Lower leg skin (tissue), 3 donors: Measurements from ENCODE around the gene KRTAP10-10.

Experiments
- POLR2A ChIP-seq, 2 donors: fragments of 450-650 bp; IDR thresholded peaks; one replicate each; pipeline ENCODE4 v1.6.1; 2016 to 2017; ENCODE audit warnings: antibody characterized with exemption in 2 of 2, mild to moderate bottlenecking in 1 of 2, moderate library complexity in 1 of 2
- TF ChIP-seq, protein P1 (sequence below), 3 donors: fragments of 450-650 bp; IDR thresholded peaks; one replicate each; pipeline ENCODE4 v1.5.1; 2016; ENCODE audit warnings: antibody characterized with exemption in 3 of 3, mild to moderate bottlenecking in 3 of 3, moderate library complexity in 2 of 3

DNA sequence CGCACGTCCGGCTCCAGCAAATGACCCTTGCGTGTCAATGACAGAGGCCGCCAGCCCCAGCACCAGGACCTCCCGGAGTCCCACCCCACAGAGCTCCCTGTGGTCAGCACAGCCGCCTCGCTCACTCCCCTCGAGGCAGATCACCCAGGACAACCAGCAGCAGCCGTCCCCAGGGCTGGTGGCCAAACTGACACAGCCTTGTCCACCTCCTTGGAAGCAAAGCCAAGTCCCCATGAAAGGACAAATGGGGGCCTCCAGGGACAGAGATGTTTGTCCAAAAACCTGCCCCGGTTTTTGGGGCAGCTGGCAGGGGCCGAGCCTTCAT is 2.1 kb downstream of the KRTAP10-10 start:
- TF ChIP-seq, protein P1, sequence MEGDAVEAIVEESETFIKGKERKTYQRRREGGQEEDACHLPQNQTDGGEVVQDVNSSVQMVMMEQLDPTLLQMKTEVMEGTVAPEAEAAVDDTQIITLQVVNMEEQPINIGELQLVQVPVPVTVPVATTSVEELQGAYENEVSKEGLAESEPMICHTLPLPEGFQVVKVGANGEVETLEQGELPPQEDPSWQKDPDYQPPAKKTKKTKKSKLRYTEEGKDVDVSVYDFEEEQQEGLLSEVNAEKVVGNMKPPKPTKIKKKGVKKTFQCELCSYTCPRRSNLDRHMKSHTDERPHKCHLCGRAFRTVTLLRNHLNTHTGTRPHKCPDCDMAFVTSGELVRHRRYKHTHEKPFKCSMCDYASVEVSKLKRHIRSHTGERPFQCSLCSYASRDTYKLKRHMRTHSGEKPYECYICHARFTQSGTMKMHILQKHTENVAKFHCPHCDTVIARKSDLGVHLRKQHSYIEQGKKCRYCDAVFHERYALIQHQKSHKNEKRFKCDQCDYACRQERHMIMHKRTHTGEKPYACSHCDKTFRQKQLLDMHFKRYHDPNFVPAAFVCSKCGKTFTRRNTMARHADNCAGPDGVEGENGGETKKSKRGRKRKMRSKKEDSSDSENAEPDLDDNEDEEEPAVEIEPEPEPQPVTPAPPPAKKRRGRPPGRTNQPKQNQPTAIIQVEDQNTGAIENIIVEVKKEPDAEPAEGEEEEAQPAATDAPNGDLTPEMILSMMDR (IDR thresholded peaks at IDR 0.05): no peak
- no peak for TF ChIP-seq POLR2A (IDR thresholded peaks at IDR 0.05)
